Measurements from ENCODE around the gene RNGTT.
"Not testable (repeated sequence)": the region's sequence is repeated elsewhere in the genome, so short reads cannot be mapped to it uniquely, and the experiment has no call there.

RNGTT gene

DNA sequence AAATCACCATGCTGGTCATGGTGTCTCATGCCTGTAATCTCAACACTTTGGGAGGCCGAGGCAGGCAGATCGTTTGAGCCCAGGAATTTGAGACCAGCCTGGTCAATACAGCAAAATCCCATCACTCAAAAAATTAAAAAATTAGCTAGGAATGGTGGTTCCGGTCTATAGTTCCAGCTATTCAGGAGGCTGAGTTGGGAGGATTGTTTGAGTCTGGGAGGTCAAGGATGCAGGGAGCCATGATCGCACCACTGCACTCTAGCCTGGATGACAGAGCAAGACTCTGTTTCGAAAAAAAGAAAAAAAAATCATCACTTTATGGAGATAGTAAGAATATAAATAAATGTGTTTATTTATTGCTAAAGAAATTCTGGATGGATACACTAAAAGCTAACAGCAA is 124.1 kb downstream of the RNGTT start:
- TF ChIP-seq, protein P1, sequence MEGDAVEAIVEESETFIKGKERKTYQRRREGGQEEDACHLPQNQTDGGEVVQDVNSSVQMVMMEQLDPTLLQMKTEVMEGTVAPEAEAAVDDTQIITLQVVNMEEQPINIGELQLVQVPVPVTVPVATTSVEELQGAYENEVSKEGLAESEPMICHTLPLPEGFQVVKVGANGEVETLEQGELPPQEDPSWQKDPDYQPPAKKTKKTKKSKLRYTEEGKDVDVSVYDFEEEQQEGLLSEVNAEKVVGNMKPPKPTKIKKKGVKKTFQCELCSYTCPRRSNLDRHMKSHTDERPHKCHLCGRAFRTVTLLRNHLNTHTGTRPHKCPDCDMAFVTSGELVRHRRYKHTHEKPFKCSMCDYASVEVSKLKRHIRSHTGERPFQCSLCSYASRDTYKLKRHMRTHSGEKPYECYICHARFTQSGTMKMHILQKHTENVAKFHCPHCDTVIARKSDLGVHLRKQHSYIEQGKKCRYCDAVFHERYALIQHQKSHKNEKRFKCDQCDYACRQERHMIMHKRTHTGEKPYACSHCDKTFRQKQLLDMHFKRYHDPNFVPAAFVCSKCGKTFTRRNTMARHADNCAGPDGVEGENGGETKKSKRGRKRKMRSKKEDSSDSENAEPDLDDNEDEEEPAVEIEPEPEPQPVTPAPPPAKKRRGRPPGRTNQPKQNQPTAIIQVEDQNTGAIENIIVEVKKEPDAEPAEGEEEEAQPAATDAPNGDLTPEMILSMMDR (IDR thresholded peaks at IDR 0.05; ENCODE audit: low read length, missing control alignments): no peak
- no peak for DNase-seq (ENCODE audit: low read depth)
- H3K4me3 ChIP-seq (replicated peaks; ENCODE audit: low read depth, low read length): no peak overlapping the region

DNA sequence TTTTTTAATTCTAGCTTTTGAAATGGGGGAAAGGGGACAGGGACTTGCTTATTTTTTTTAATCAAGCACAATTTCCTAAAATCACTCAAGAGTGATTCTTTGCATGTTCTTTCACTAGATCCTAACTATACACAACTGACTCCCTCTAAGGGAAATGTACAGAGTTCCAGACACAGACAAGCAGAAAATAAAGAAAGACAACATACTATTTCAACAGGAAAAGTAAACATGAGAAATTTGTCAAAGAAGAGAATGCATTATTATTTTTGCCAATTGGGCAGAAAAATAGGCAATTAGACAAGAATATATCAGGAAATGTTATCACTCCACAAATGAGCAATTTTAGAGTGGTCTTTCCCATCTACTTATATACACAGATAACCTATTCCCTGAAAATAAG is 128.2 kb downstream of the RNGTT start:
- TF ChIP-seq, protein P1 (IDR thresholded peaks at IDR 0.05; ENCODE audit: low read length, missing control alignments): no peak
- DNase-seq (ENCODE audit: low read depth): no peak
- no peak overlapping the region for H3K4me3 ChIP-seq (replicated peaks; ENCODE audit: low read depth, low read length)

DNA sequence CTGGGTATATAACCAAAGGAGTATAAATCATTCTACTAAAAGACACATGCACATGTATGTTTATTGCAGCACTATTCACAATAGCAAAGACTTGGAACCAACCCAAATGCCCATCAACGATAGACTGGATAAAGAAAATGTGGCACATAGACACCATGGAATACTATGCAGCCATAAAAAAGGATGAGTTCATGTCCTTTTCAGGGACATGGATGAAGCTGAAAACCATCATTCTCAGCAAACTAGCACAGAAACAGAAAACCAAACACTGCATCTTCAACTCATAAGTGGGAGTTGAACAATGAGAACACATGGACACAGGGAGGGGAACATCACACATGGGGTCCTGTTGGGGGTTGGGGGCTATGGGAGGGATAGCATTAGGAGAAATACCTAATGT is 130.3 kb downstream of the RNGTT start:
- H3K4me3 ChIP-seq (replicated peaks; ENCODE audit: low read depth, low read length); DNase-seq (ENCODE audit: low read depth): not testable (repeated sequence)

DNA sequence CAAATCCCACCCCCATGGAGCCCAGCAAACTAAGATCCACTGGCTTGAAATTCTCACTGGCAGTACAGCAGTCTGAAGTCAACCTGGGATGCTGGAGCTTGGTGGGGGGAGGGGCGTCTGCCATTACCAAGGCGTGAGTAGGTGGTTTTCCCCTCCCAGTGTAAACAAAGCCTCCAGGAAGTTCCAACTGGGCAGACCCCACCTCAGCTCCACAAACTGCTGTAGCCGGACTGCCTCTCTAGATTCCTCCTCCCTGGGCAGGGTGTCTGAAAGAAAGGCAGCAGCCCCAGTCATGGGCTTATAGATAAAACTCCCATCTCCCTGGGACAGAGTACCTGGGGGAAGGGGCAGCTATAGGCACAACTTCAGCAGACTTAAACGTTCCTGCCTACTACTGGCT is 135.8 kb downstream of the RNGTT start:
- not testable (repeated sequence) for DNase-seq (ENCODE audit: low read depth); H3K4me3 ChIP-seq (replicated peaks; ENCODE audit: low read depth, low read length)

DNA sequence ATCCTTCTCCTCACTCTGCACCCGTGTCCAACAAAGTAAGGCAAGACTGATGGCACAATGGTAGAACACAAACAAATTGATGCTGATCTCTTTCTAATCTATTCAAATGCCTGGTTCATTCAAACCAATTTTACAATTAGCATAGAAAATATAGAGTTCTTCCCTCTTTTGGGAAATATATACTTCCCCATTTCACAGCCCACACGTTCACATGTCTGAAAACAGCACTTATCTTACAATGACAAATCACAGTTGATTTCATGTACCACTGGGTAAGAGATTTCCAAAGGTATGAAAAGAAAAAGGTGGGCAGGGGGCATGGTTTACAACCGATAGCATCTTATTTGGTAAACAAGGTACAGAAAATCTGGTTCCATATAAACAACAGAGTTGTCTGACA is 137.6 kb downstream of the RNGTT start:
- DNase-seq (ENCODE audit: low read depth): no peak
- TF ChIP-seq, protein P1 (IDR thresholded peaks at IDR 0.05; ENCODE audit: low read length, missing control alignments): no peak
- H3K4me3 ChIP-seq (replicated peaks; ENCODE audit: low read depth, low read length): no peak overlapping the region

DNA sequence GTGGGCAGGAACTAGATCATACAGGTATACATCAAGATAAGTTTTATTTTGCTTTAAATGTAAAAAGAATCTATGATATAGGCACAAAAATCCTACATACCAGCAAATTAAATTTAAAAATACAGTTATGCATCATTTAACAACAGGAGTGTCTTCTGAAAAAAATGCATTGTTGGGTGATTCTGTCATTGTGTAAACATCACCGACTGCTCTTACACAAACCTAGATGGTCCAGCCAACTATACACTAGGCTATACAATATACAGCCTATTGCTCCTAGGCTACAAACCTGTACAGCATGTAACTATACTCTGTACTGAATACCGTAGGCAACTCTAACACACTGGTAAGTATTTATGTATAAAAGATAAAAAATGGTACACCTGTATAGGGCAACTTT is 139.4 kb downstream of the RNGTT start:
- peak; percentile 39 for DNase-seq (ENCODE audit: low read depth)
- no peak overlapping the region for H3K4me3 ChIP-seq (replicated peaks; ENCODE audit: low read depth, low read length)
- TF ChIP-seq, protein P1 (IDR thresholded peaks at IDR 0.05; ENCODE audit: low read length, missing control alignments): no peak

DNA sequence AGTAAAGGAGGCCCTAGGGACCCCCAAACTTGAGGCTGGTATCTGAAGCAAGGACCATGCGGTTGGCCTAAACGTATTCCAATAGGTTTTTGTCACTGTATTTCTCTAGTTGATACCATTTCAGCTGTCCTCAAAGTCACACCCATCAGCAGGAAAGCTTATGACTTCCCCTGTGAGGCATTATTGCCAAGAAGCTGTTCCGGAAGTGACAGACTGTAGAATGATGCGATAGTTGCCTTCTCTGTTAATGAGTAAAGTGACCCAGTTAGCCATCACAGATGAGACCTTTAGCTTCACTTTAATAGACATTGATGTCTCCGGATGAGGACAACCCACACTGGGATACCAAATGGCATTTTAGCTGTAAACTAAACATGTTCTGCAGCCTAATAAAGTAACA is 147.9 kb downstream of the RNGTT start:
- DNase-seq (ENCODE audit: low read depth): no peak
- TF ChIP-seq, protein P1 (IDR thresholded peaks at IDR 0.05; ENCODE audit: low read length, missing control alignments): no peak
- no peak overlapping the region for H3K4me3 ChIP-seq (replicated peaks; ENCODE audit: low read depth, low read length)

DNA sequence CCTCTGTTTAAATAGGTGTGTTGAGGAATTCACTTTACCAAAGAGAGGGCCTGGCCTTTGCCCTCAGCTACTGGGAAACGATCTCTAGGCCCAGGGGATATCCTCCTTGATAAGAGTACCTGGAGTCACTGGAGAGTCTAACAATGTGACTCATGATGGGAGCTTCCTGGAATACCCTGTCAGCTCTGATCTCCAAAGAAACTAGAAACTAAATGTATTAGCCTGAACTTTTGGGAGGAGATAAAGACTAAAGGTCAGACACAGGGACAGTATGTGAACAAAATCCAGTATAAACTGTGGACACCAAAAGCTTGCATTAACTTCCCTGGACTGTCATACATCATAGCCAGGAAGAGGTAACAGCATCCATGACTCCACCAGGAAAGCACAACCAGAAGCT is 148.5 kb downstream of the RNGTT start:
- no peak for DNase-seq (ENCODE audit: low read depth)
- H3K4me3 ChIP-seq (replicated peaks; ENCODE audit: low read depth, low read length): no peak overlapping the region
- TF ChIP-seq, protein P1 (IDR thresholded peaks at IDR 0.05; ENCODE audit: low read length, missing control alignments): no peak

Data from fibroblast of pulmonary artery (primary cell).